Suprapubic skin (tissue), 4 donors: Measurements from ENCODE around the gene EVI2B. TPM values are rescaled to one million over a fixed set of nuclear protein-coding genes. Genes with fewer than 3 reads are reported as not detected.

Source experiments
- DNase-seq, 2 donors: peaks; one replicate each; pipeline ENCODE4 v3.0.0-alpha.2; 2019; ENCODE audit warnings: low spot score in 2 of 2
- H3K27ac ChIP-seq: fragments of 200-600 bp; sonication (generic); one replicate; pipeline ENCODE4 v1.5.1; 2019
- H3K27me3 ChIP-seq: fragments of 200-600 bp; sonication (generic); one replicate; pipeline ENCODE4 v1.5.1; 2019
- H3K36me3 ChIP-seq: fragments of 200-600 bp; sonication (generic); one replicate; pipeline ENCODE4 v1.5.1; 2019
- H3K4me1 ChIP-seq: fragments of 200-600 bp; sonication (generic); one replicate; pipeline ENCODE4 v1.5.1; 2019
- H3K4me3 ChIP-seq: fragments of 200-600 bp; sonication (generic); one replicate; pipeline ENCODE4 v1.5.1; 2019; ENCODE audit warnings: mild to moderate bottlenecking
- H3K9me3 ChIP-seq: fragments of 200-600 bp; sonication (generic); one replicate; pipeline ENCODE4 v1.5.1; 2019
- CTCF ChIP-seq, 2 donors: fragments of 200-600 bp in 1 of 2; fragments of 450-650 bp in 1 of 2; sonication (generic) in 1 of 2; IDR thresholded peaks; one replicate each; pipeline ENCODE4 v1.5.1; 2016 to 2019; ENCODE audit warnings: antibody characterized with exemption in 2 of 2, mild to moderate bottlenecking in 1 of 2, moderate library complexity in 1 of 2
- EP300 ChIP-seq: sonication (generic); formaldehyde crosslinking; IDR thresholded peaks from one replicate; pipeline ENCODE4 v1.6.1; 2017; ENCODE audit warnings: antibody characterized with exemption
- POLR2A ChIP-seq, 2 donors: fragments of 450-650 bp; IDR thresholded peaks; one replicate each; pipeline ENCODE4 v1.6.1; 2017; ENCODE audit warnings: antibody characterized with exemption in 2 of 2, mild to moderate bottlenecking in 2 of 2, moderate library complexity in 2 of 2
- POLR2AphosphoS5 ChIP-seq, 3 donors: sonication (generic); formaldehyde crosslinking; IDR thresholded peaks; one replicate each; pipeline ENCODE4 v1.6.1; 2017; ENCODE audit warnings: antibody characterized with exemption in 3 of 3
- WGBS: methylation state at CpG from one replicate; pipeline ENCODE4 v1.1.5; 2018; 5-methylcytosine and 5-hydroxymethylcytosine counted together
- total RNA-seq, 4 donors: library from RNA; depleted of rRNA; stranded (reverse); fragments of >200 nt; gene quantifications; one replicate each; pipeline ENCODE4 v1.1.0, GENCODE V29; 2016

The EVI2B gene
- total RNA-seq, 4 donors from 2014 or later: 2.2 to 5.6 (median 3.7) TPM

- Histone ChIP-seq H3K36me3 (peaks cover 44% of the 10 kb centered on the region), H3K9me3 (no peaks in the 10 kb centered on the region), H3K27ac (no peak overlapping the region), H3K4me3 (no peak overlapping the region), H3K4me1 (no peaks in the 10 kb centered on the region), H3K27me3 (no peaks in the 10 kb centered on the region)
- no peak for DNase-seq
- WGBS: 86% methylated on average over 6 of the region's 6 CpGs
- no peak for TF ChIP-seq POLR2AphosphoS5 (IDR thresholded peaks at IDR 0.05)
- TF ChIP-seq POLR2A (IDR thresholded peaks at IDR 0.05): no peak
- no peak for TF ChIP-seq EP300
- no peak for TF ChIP-seq CTCF (IDR thresholded peaks at IDR 0.05)
These were observed 26.2 kb upstream of the EVI2B start for GRCh38 chr17:31339906-31340661.

- Histone ChIP-seq H3K9me3 (no peaks in the 10 kb centered on the region), H3K27ac (no peak overlapping the region), H3K4me3 (no peak overlapping the region), H3K36me3 (peaks cover 27% of the 10 kb centered on the region), H3K27me3 (no peaks in the 10 kb centered on the region), H3K4me1 (no peaks in the 10 kb centered on the region)
- TF ChIP-seq EP300: no peak
- no peak for TF ChIP-seq POLR2AphosphoS5 (IDR thresholded peaks at IDR 0.05)
- TF ChIP-seq POLR2A (IDR thresholded peaks at IDR 0.05): no peak
- no peak for TF ChIP-seq CTCF (IDR thresholded peaks at IDR 0.05)
- no peak for DNase-seq
These were observed 15.4 kb upstream of the EVI2B start for GRCh38 chr17:31329221-31329620.

GRCh38 chr17:31328160-31328535, 14.3 kb upstream of the EVI2B start:
- Histone ChIP-seq H3K9me3 (no peaks in the 10 kb centered on the region), H3K27me3 (no peaks in the 10 kb centered on the region), H3K36me3 (peaks cover 27% of the 10 kb centered on the region), H3K4me3 (no peak overlapping the region), H3K27ac (no peak overlapping the region), H3K4me1 (no peaks in the 10 kb centered on the region)
- no peak for DNase-seq
- no peak for TF ChIP-seq POLR2A (IDR thresholded peaks at IDR 0.05)
- no peak for TF ChIP-seq CTCF (IDR thresholded peaks at IDR 0.05)
- TF ChIP-seq POLR2AphosphoS5 (IDR thresholded peaks at IDR 0.05): no peak
- no peak for TF ChIP-seq EP300

GRCh38 chr17:31327534-31328159, 13.8 kb upstream of the EVI2B start:
- Histone ChIP-seq H3K4me3 (no peak overlapping the region), H3K9me3 (no peaks in the 10 kb centered on the region), H3K4me1 (no peaks in the 10 kb centered on the region), H3K36me3 (peaks cover 27% of the 10 kb centered on the region), H3K27me3 (no peaks in the 10 kb centered on the region), H3K27ac (no peak overlapping the region)
- WGBS: 94% methylated on average over 12 of the region's 12 CpGs
- no peak for DNase-seq
- TF ChIP-seq POLR2A (IDR thresholded peaks at IDR 0.05) (no peak), POLR2AphosphoS5 (IDR thresholded peaks at IDR 0.05) (no peak)

GRCh38 chr17:31323551-31323950, 9.7 kb upstream of the EVI2B start:
- no peak for TF ChIP-seq POLR2AphosphoS5 (IDR thresholded peaks at IDR 0.05)
- no peak for TF ChIP-seq CTCF (IDR thresholded peaks at IDR 0.05)
- no peak for TF ChIP-seq EP300
- TF ChIP-seq POLR2A (IDR thresholded peaks at IDR 0.05): no peak
- Histone ChIP-seq H3K27ac (no peak overlapping the region), H3K36me3 (peaks cover 27% of the 10 kb centered on the region), H3K27me3 (no peaks in the 10 kb centered on the region), H3K4me1 (peaks cover 1% of the 10 kb centered on the region), H3K4me3 (no peak overlapping the region), H3K9me3 (no peaks in the 10 kb centered on the region)
- no peak for DNase-seq
